HG03565 (cell line): Measurements from ENCODE around the gene SLC9A9.

Experiments
- ATAC-seq: cut with Tn5 transposase; IDR thresholded peaks from one replicate; pipeline ENCODE4 v1.9.1; 2021; ENCODE audit warnings: mild to moderate bottlenecking, moderate library complexity; ENCODE audit not compliant: unreplicated experiment

The SLC9A9 gene

GRCh38 chr3:143237077-143237627 lies 611.1 kb downstream of the SLC9A9 start:
- ATAC-seq = no peak

GRCh38 chr3:143236226-143236964 lies 611.9 kb downstream of the SLC9A9 start:
- peak; percentile 45 for ATAC-seq

- ATAC-seq = no peak
Observed at GRCh38 chr3:143235614-143236204, 612.6 kb downstream of the SLC9A9 start.

- no peak for ATAC-seq
Observed at GRCh38 chr3:143234526-143234925, 613.7 kb downstream of the SLC9A9 start.

- no peak for ATAC-seq
Observed at GRCh38 chr3:143232981-143233380, 615.3 kb downstream of the SLC9A9 start.

- ATAC-seq = no peak
Observed at GRCh38 chr3:143228405-143228804, 619.9 kb downstream of the SLC9A9 start.

GRCh38 chr3:143226678-143227291 lies 621.5 kb downstream of the SLC9A9 start:
- no peak for ATAC-seq

- ATAC-seq = no peak
Observed at GRCh38 chr3:143224716-143225115, 623.6 kb downstream of the SLC9A9 start.

GRCh38 chr3:143222981-143223380 lies 625.3 kb downstream of the SLC9A9 start:
- no peak for ATAC-seq

- ATAC-seq = no peak
Observed at GRCh38 chr3:143222505-143222904, 625.8 kb downstream of the SLC9A9 start.

GRCh38 chr3:143221446-143221845 lies 626.8 kb downstream of the SLC9A9 start:
- ATAC-seq = no peak

GRCh38 chr3:143220741-143221140 lies 627.5 kb downstream of the SLC9A9 start:
- ATAC-seq = no peak

GRCh38 chr3:143218166-143218835 lies 630.0 kb downstream of the SLC9A9 start:
- ATAC-seq = no peak

GRCh38 chr3:143217283-143217682 lies 631.0 kb downstream of the SLC9A9 start:
- no peak for ATAC-seq

GRCh38 chr3:143216709-143217182 lies 631.5 kb downstream of the SLC9A9 start:
- no peak for ATAC-seq
